Natural killer cell treated with Interleukin-12 subunit alpha and Interleukin-12 subunit beta and Interleukin-15 and Interleukin-18, amount 100 ng/mL, for 72 hours (primary cell): ENCODE measurements around the gene AFF3. TPM values are rescaled to one million over a fixed set of nuclear protein-coding genes. Genes with fewer than 3 reads are reported as not detected.

Experiments used
- ATAC-seq, 2 donors: fragments of 150-1000 bp; cut with Tn5 transposase in 1 of 2; sonication (Bioruptor Pico), chemical (Tn5 transposase) in 1 of 2; 2 replicates each; pipeline ENCODE4 v1.10.0; 2021
- DNase-seq: peaks from one replicate; pipeline ENCODE4 v3.0.0; 2022; ENCODE audit warnings: low spot score
- H3K27ac Mint-ChIP-seq, 2 donors: 1 replicate in 1 of 2; 2 replicates in 1 of 2; pipeline ENCODE4 v1.8.0; 2022; ENCODE audit warnings: mixed read lengths in 2 of 2, mild to moderate bottlenecking in 1 of 2, moderate library complexity in 1 of 2
- H3K27me3 Mint-ChIP-seq, 2 donors: 1 replicate in 1 of 2; 2 replicates in 1 of 2; pipeline ENCODE4 v1.8.0; 2022; ENCODE audit warnings: mixed read lengths in 2 of 2
- H3K36me3 Mint-ChIP-seq: one replicate; pipeline ENCODE4 v1.8.0; 2022; ENCODE audit warnings: mixed read lengths
- H3K4me1 Mint-ChIP-seq, 2 donors: 1 replicate in 1 of 2; 2 replicates in 1 of 2; pipeline ENCODE4 v1.8.0; 2022; ENCODE audit warnings: low read depth in 2 of 2, mixed read lengths in 2 of 2, mild to moderate bottlenecking in 1 of 2
- H3K4me3 Mint-ChIP-seq: one replicate; pipeline ENCODE4 v1.8.0; 2022; ENCODE audit warnings: mixed read lengths
- H3K9me3 Mint-ChIP-seq: 2 replicates; pipeline ENCODE4 v1.8.0; 2022; ENCODE audit warnings: mixed read lengths
- total RNA-seq, 2 donors: library from RNA; stranded (reverse); gene quantifications; one replicate each; pipeline ENCODE4 v1.2.3, GENCODE V29; 2022

The AFF3 gene
- total RNA-seq, 2 donors from 2014 or later: 1.5 TPM; not detected in 1

- no peaks in the 10 kb centered on the region for H3K9me3 Mint-ChIP-seq
- ATAC-seq: no peak
These were observed 300.6 kb downstream of the AFF3 start for GRCh38 chr2:99841749-99842148.

GRCh38 chr2:99840831-99841230 lies 301.6 kb downstream of the AFF3 start:
- H3K4me3 Mint-ChIP-seq: no peak overlapping the region
- H3K9me3 Mint-ChIP-seq: no peaks in the 10 kb centered on the region
- no peak overlapping the region for H3K27ac Mint-ChIP-seq
- peaks cover 2 to 8% of the 10 kb centered on the region in 2 donors for H3K27me3 Mint-ChIP-seq
- H3K4me1 Mint-ChIP-seq: no peaks in the 10 kb centered on the region
- DNase-seq (no peak), ATAC-seq (no peak)
- H3K36me3 Mint-ChIP-seq: no peaks in the 10 kb centered on the region

More at GRCh38 chr2:99841749-99842148, 300.6 kb downstream of the AFF3 start:
- H3K4me3 Mint-ChIP-seq: no peak overlapping the region
- DNase-seq: no peak
- peaks cover 2 to 8% of the 10 kb centered on the region in 2 donors for H3K27me3 Mint-ChIP-seq
- H3K27ac Mint-ChIP-seq: no peak overlapping the region
- no peaks in the 10 kb centered on the region for H3K4me1 Mint-ChIP-seq
- H3K36me3 Mint-ChIP-seq: no peaks in the 10 kb centered on the region

GRCh38 chr2:99836690-99837605 lies 305.4 kb downstream of the AFF3 start:
- no peak overlapping the region for H3K27ac Mint-ChIP-seq
- H3K36me3 Mint-ChIP-seq: no peaks in the 10 kb centered on the region
- no peaks in the 10 kb centered on the region for H3K9me3 Mint-ChIP-seq
- ATAC-seq (no peak), DNase-seq (no peak)
- H3K4me1 Mint-ChIP-seq: no peaks in the 10 kb centered on the region
- peaks cover 2 to 14% of the 10 kb centered on the region in 2 donors for H3K27me3 Mint-ChIP-seq
- H3K4me3 Mint-ChIP-seq: no peak overlapping the region

GRCh38 chr2:99834426-99834825 lies 308.0 kb downstream of the AFF3 start:
- Mint-ChIP-seq H3K4me1 (no peaks in the 10 kb centered on the region), H3K9me3 (no peaks in the 10 kb centered on the region), H3K36me3 (no peaks in the 10 kb centered on the region), H3K27ac (no peak overlapping the region), H3K27me3 (peaks cover 0 to 6% of the 10 kb centered on the region in 2 donors), H3K4me3 (no peak overlapping the region)
- no peak for DNase-seq
- no peak for ATAC-seq

- Mint-ChIP-seq H3K27ac (no peak overlapping the region), H3K27me3 (peaks cover 0 to 6% of the 10 kb centered on the region in 2 donors), H3K36me3 (no peaks in the 10 kb centered on the region), H3K4me1 (no peaks in the 10 kb centered on the region), H3K9me3 (no peaks in the 10 kb centered on the region), H3K4me3 (no peak overlapping the region)
- DNase-seq: no peak
- no peak for ATAC-seq
These were observed 308.7 kb downstream of the AFF3 start for GRCh38 chr2:99833586-99834201.

- DNase-seq: no peak
- Mint-ChIP-seq H3K4me1 (no peaks in the 10 kb centered on the region), H3K27ac (no peak overlapping the region), H3K27me3 (peaks cover 0 to 6% of the 10 kb centered on the region in 2 donors), H3K9me3 (no peaks in the 10 kb centered on the region), H3K36me3 (no peaks in the 10 kb centered on the region), H3K4me3 (no peak overlapping the region)
- no peak for ATAC-seq
These were observed 309.5 kb downstream of the AFF3 start for GRCh38 chr2:99832926-99833325.

GRCh38 chr2:99831772-99832171 lies 310.6 kb downstream of the AFF3 start:
- no peak overlapping the region for H3K4me3 Mint-ChIP-seq
- peaks cover 6% of the 10 kb centered on the region in 2 donors for H3K4me1 Mint-ChIP-seq
- H3K36me3 Mint-ChIP-seq: no peaks in the 10 kb centered on the region
- peaks cover 1 to 18% of the 10 kb centered on the region in 2 donors for H3K27me3 Mint-ChIP-seq
- no peak overlapping the region for H3K27ac Mint-ChIP-seq
- no peaks in the 10 kb centered on the region for H3K9me3 Mint-ChIP-seq
- ATAC-seq (no peak), DNase-seq (no peak)

GRCh38 chr2:99827296-99827999 lies 314.9 kb downstream of the AFF3 start:
- ATAC-seq (peak in 1 of 2 donors; percentile 38), DNase-seq (no peak)
- Mint-ChIP-seq H3K9me3 (no peaks in the 10 kb centered on the region), H3K4me3 (no peak overlapping the region), H3K36me3 (no peaks in the 10 kb centered on the region), H3K4me1 (peaks cover 8 to 9% of the 10 kb centered on the region in 2 donors), H3K27me3 (peaks cover 7 to 20% of the 10 kb centered on the region in 2 donors), H3K27ac (no peak overlapping the region)

- H3K36me3 Mint-ChIP-seq: no peaks in the 10 kb centered on the region
- H3K27me3 Mint-ChIP-seq: peaks cover 7 to 20% of the 10 kb centered on the region in 2 donors
- H3K4me1 Mint-ChIP-seq: peaks cover 8 to 9% of the 10 kb centered on the region in 2 donors
- DNase-seq (no peak), ATAC-seq (no peak)
- no peak overlapping the region for H3K27ac Mint-ChIP-seq
- no peak overlapping the region for H3K4me3 Mint-ChIP-seq
- no peaks in the 10 kb centered on the region for H3K9me3 Mint-ChIP-seq
These were observed 316.8 kb downstream of the AFF3 start for GRCh38 chr2:99825630-99826029.

GRCh38 chr2:99824758-99825157 lies 317.6 kb downstream of the AFF3 start:
- Mint-ChIP-seq H3K4me3 (no peak overlapping the region), H3K27me3 (peaks cover 7 to 20% of the 10 kb centered on the region in 2 donors)
- no peak for DNase-seq

GRCh38 chr2:99822474-99823207 lies 319.7 kb downstream of the AFF3 start:
- no peak for ATAC-seq
- peaks cover 8 to 9% of the 10 kb centered on the region in 2 donors for H3K4me1 Mint-ChIP-seq
- H3K36me3 Mint-ChIP-seq: no peaks in the 10 kb centered on the region
- H3K27me3 Mint-ChIP-seq: peaks cover 7 to 17% of the 10 kb centered on the region in 2 donors
- H3K4me3 Mint-ChIP-seq: no peak overlapping the region
- no peak overlapping the region for H3K27ac Mint-ChIP-seq
- no peak for DNase-seq
- H3K9me3 Mint-ChIP-seq: no peaks in the 10 kb centered on the region

More at GRCh38 chr2:99824758-99825157, 317.6 kb downstream of the AFF3 start:
- no peaks in the 10 kb centered on the region for H3K9me3 Mint-ChIP-seq
- peaks cover 8 to 9% of the 10 kb centered on the region in 2 donors for H3K4me1 Mint-ChIP-seq
- H3K27ac Mint-ChIP-seq: no peak overlapping the region
- ATAC-seq: no peak
- H3K36me3 Mint-ChIP-seq: no peaks in the 10 kb centered on the region

- Mint-ChIP-seq H3K27me3 (peaks cover 7 to 10% of the 10 kb centered on the region in 2 donors), H3K27ac (no peak overlapping the region), H3K36me3 (no peaks in the 10 kb centered on the region), H3K4me1 (peaks cover 4 to 5% of the 10 kb centered on the region in 2 donors), H3K9me3 (no peaks in the 10 kb centered on the region), H3K4me3 (no peak overlapping the region)
- no peak for ATAC-seq
- DNase-seq: no peak
These were observed 320.4 kb downstream of the AFF3 start for GRCh38 chr2:99821984-99822383.

GRCh38 chr2:99821572-99821971 lies 320.8 kb downstream of the AFF3 start:
- Mint-ChIP-seq H3K27ac (no peak overlapping the region), H3K27me3 (peaks cover 4 to 7% of the 10 kb centered on the region in 2 donors), H3K9me3 (no peaks in the 10 kb centered on the region), H3K4me1 (peaks cover under 1% of the 10 kb centered on the region in 2 donors), H3K36me3 (no peaks in the 10 kb centered on the region), H3K4me3 (no peak overlapping the region)
- ATAC-seq (no peak), DNase-seq (no peak)
